Esophagus muscularis mucosa (tissue), 4 donors: ENCODE results near the gene XPO1. TPM values are rescaled to one million over a fixed set of nuclear protein-coding genes. Genes with fewer than 3 reads are reported as not detected.
A peak's percentile ranks its signal among the peaks of the same experiment; 100 is the strongest.

Source experiments
- DNase-seq: peaks from one replicate; pipeline ENCODE4 v3.0.0-alpha.2; 2017; ENCODE audit errors: extremely low spot score
- H3K27ac ChIP-seq, 4 donors: fragments of 200-600 bp; sonication (generic); replicated peaks in 1 of 4; 1 replicate in 3 of 4; 2 replicates in 1 of 4; pipeline ENCODE4 v1.5.1; 2016 to 2019; ENCODE audit warnings: mild to moderate bottlenecking in 1 of 4
- H3K27me3 ChIP-seq, 4 donors: fragments of 200-600 bp; sonication (generic); one replicate each; pipeline versions ENCODE4 v1.5.1 to v1.6.0; 2016 to 2019
- H3K36me3 ChIP-seq, 4 donors: fragments of 200-600 bp; sonication (generic); one replicate each; pipeline ENCODE4 v1.5.1; 2016 to 2019
- H3K4me1 ChIP-seq, 4 donors: fragments of 200-600 bp; sonication (generic); one replicate each; pipeline ENCODE4 v1.5.1; 2016 to 2019
- H3K4me3 ChIP-seq, 4 donors: fragments of 200-600 bp; sonication (generic); 1 replicate in 2 of 4; 2 replicates in 2 of 4; pipeline ENCODE4 v1.5.1; 2016 to 2019; ENCODE audit warnings: mild to moderate bottlenecking in 4 of 4, moderate library complexity in 1 of 4
- H3K9me3 ChIP-seq, 4 donors: fragments of 200-600 bp; sonication (generic); 1 replicate in 3 of 4; 2 replicates in 1 of 4; pipeline ENCODE4 v1.5.1; 2016 to 2019
- EP300 ChIP-seq: sonication (generic); formaldehyde crosslinking; IDR thresholded peaks from one replicate; pipeline ENCODE4 v1.6.1; 2017; ENCODE audit warnings: antibody characterized with exemption
- POLR2A ChIP-seq: fragments of 450-650 bp; IDR thresholded peaks from one replicate; pipeline ENCODE4 v1.6.1; 2017; ENCODE audit warnings: antibody characterized with exemption, moderate library complexity, mild to moderate bottlenecking, low read depth
- POLR2AphosphoS5 ChIP-seq, 2 donors: sonication (generic); formaldehyde crosslinking; IDR thresholded peaks; one replicate each; pipeline ENCODE4 v1.6.1; 2017; ENCODE audit warnings: antibody characterized with exemption in 2 of 2
- WGBS: methylation state at CpG from one replicate; pipeline ENCODE4 v1.1.5; 2018; 5-methylcytosine and 5-hydroxymethylcytosine counted together
- intact Hi-C: fragments of 100-400 bp; cut with DNase I; formaldehyde crosslinking; loops from one replicate; pipeline ENCODE4 v1.15.1; 2023
- total RNA-seq, 4 donors: library from RNA; depleted of rRNA; stranded (reverse); fragments of >200 nt; gene quantifications; one replicate each; pipeline versions ENCODE4 v1.1.0 to v1.2.1, GENCODE V29; 2016
- TF ChIP-seq, protein P1 (sequence below), 3 experiments: fragments of 200-600 bp in 2 of 3; fragments of 450-650 bp in 1 of 3; sonication (generic) in 2 of 3; IDR thresholded peaks; one replicate each; pipeline ENCODE4 v1.5.1; 2017 to 2019; ENCODE audit warnings: antibody characterized with exemption in 3 of 3, mild to moderate bottlenecking in 2 of 3, moderate library complexity in 1 of 3

XPO1 gene
- total RNA-seq, 4 donors from 2014 or later: 55.8 to 117 (median 65.4) TPM

DNA sequence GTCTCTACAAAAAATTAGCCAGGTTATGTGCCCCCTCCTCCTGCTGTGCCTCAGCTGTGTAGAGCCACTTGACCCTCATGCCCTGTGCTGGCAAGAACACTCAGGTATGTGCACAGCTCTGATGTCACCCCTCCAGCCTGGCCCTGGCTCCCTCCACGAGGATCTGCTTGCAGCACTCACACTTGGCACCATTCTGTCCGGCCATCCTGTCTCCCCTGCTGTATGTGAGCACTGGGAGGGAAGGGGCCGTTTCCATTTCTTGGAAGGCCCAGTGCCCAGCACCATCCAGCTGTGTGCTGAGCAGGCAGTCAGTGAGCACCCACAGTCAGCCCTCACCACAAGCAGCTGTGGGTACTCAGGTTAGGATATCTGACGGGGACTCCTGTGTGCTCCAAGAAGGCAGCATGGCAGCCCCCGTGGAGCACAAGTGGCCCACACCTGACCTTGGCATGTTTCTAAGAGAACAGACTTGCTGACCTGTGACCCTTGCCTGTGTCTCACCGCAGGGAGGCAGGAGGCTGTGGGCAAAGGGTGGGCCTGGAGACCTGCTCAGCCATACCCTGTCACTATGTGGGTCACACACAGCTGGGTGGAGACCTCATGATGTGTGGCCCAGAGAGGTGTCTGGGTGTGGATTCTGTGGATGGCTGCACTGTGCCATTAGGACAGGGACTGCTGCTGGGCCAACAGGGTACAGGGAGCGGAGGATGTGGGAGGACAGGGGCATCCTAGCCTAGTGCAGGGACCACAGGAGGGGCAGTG is 98.7 kb downstream of the XPO1 start:
- Histone ChIP-seq H3K27me3 (no peaks in the 10 kb centered on the region), H3K36me3 (no peaks in the 10 kb centered on the region), H3K4me1 (peaks cover 30 to 60% (median 45%) of the 10 kb centered on the region in 4 donors), H3K4me3 (no peak overlapping the region), H3K27ac (no peak overlapping the region), H3K9me3 (peaks cover 0 to 7% (median 2%) of the 10 kb centered on the region in 4 donors)
- no CpG with 5 or more reads among the region's 7 CpGs for WGBS
- intact Hi-C loops: no loop called here
- TF ChIP-seq POLR2AphosphoS5 (IDR thresholded peaks at IDR 0.05) (no peak), POLR2A (no peak), EP300 (no peak)
- TF ChIP-seq, protein P1, sequence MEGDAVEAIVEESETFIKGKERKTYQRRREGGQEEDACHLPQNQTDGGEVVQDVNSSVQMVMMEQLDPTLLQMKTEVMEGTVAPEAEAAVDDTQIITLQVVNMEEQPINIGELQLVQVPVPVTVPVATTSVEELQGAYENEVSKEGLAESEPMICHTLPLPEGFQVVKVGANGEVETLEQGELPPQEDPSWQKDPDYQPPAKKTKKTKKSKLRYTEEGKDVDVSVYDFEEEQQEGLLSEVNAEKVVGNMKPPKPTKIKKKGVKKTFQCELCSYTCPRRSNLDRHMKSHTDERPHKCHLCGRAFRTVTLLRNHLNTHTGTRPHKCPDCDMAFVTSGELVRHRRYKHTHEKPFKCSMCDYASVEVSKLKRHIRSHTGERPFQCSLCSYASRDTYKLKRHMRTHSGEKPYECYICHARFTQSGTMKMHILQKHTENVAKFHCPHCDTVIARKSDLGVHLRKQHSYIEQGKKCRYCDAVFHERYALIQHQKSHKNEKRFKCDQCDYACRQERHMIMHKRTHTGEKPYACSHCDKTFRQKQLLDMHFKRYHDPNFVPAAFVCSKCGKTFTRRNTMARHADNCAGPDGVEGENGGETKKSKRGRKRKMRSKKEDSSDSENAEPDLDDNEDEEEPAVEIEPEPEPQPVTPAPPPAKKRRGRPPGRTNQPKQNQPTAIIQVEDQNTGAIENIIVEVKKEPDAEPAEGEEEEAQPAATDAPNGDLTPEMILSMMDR (IDR thresholded peaks at IDR 0.05): no peak
- peak; percentile 87 for DNase-seq

DNA sequence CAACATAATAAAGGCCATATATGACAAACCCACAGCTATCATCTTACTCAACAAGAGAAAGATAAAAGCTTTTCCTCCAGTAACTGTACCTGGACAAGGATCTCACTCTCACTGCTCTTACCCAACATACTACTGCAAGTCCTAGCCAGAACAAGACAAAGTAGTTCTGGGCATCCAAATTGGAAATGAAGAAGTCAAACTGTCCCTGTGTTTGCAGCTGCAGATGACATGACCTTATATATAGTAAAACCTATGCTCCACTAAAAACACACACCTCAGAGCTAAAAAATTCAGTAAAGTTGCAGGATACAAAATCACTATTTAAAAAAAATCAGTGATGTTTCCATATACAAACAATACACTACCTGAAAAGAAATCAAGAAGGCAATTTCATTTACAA is 99.5 kb downstream of the XPO1 start:
- DNase-seq: peak; percentile 14
- peaks cover 0 to 7% (median 2%) of the 10 kb centered on the region in 4 donors for H3K9me3 ChIP-seq
- peaks cover 37 to 63% (median 53%) of the 10 kb centered on the region in 4 donors for H3K4me1 ChIP-seq
- intact Hi-C loops: no loop called here
- H3K27ac ChIP-seq: no peak overlapping the region
- H3K4me3 ChIP-seq: no peak overlapping the region
- TF ChIP-seq POLR2A: no peak
- H3K27me3 ChIP-seq: no peaks in the 10 kb centered on the region
- no peaks in the 10 kb centered on the region for H3K36me3 ChIP-seq

DNA sequence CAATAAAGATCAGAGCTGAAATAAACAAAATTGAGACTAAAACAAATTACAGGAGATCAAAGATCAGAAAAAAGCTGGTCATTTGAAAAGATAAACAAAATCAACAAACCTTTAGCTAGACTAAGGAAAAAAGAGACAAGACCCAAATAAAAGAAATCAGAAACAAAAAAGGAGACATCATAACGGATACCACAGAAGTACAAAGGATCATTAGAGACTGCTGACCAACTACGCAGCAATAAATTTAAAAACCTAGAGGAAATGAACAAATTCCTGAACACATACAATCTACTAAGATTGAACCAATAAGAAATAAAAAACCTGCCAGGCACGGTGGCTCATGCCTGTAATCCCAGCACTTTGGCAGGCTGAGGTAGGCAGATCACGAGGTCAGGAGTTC is 101.0 kb downstream of the XPO1 start:
- H3K4me1 ChIP-seq: peaks cover 45 to 68% (median 57%) of the 10 kb centered on the region in 4 donors
- 96% methylated on average over 4 of the region's 4 CpGs for WGBS

DNA sequence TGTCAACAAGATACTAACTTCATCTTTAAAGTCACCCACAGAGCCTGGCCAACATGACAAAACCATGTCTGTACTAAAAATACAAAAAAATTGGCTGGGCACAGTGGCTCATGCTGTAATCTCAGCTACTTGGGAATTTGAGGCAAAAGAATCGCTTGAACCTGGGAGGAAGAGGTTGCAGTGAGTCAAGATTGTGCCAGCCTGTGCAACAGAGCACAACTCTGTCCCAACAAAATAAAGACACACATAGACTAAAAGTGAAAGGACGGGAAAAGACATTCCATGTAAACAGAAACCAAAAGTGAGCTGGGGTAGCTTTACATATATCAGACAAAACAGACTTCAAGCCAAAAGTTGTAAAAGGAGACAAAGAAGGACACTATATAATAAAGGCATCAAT is 102.1 kb downstream of the XPO1 start:
- DNase-seq: no peak
- intact Hi-C loops: no loop called here
- H3K27ac ChIP-seq: no peak overlapping the region
- H3K4me3 ChIP-seq: no peak overlapping the region
- WGBS: 72% methylated on average over 2 of the region's 2 CpGs
- peaks cover 0 to 7% (median 2%) of the 10 kb centered on the region in 4 donors for H3K9me3 ChIP-seq
- TF ChIP-seq, protein P1 (IDR thresholded peaks at IDR 0.05): no peak
- no peak for TF ChIP-seq POLR2AphosphoS5 (IDR thresholded peaks at IDR 0.05)
- TF ChIP-seq EP300: no peak
- TF ChIP-seq POLR2A: no peak
- no peaks in the 10 kb centered on the region for H3K36me3 ChIP-seq
- no peaks in the 10 kb centered on the region for H3K27me3 ChIP-seq
- peaks cover 39 to 57% (median 50%) of the 10 kb centered on the region in 4 donors for H3K4me1 ChIP-seq

More for the DNA sequence above, 101.0 kb downstream of the XPO1 start:
- peak; percentile 14 for DNase-seq
- H3K4me3 ChIP-seq: no peak overlapping the region
- H3K36me3 ChIP-seq: no peaks in the 10 kb centered on the region
- intact Hi-C loops: no loop called here
- H3K9me3 ChIP-seq: peaks cover 0 to 7% (median 2%) of the 10 kb centered on the region in 4 donors
- no peaks in the 10 kb centered on the region for H3K27me3 ChIP-seq
- no peak overlapping the region for H3K27ac ChIP-seq
- TF ChIP-seq EP300: no peak
- TF ChIP-seq POLR2A: no peak
- TF ChIP-seq POLR2AphosphoS5 (IDR thresholded peaks at IDR 0.05): no peak
- TF ChIP-seq, protein P1 (IDR thresholded peaks at IDR 0.05): no peak

DNA sequence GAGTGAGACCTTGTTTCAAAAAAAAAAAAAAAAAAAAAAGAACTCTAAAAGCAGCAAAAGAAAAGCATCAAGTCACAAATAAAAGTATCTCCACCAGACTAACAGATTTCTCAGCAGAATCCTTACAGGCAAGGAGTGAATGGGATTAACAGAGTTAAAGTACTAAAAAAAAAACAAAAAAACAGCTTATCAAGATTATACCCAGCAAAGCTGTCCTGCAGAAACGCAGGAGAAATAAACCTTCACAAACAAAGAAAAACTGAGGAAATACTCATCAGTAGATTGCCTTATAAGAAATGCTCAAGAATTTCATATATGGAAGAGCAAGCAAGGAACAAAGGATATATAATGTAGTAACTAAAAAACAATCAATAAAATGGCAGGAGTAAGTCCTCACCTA is 102.9 kb downstream of the XPO1 start:
- no peak for DNase-seq
- Histone ChIP-seq H3K27me3 (no peaks in the 10 kb centered on the region), H3K36me3 (no peaks in the 10 kb centered on the region), H3K4me1 (peaks cover 34 to 50% (median 43%) of the 10 kb centered on the region in 4 donors), H3K9me3 (peaks cover 0 to 7% (median 2%) of the 10 kb centered on the region in 4 donors), H3K4me3 (no peak overlapping the region), H3K27ac (no peak overlapping the region)
- TF ChIP-seq POLR2A: no peak
- intact Hi-C loops: no loop called here
- 100% methylated on average over 1 of the region's 1 CpG for WGBS
